ENCODE data around the gene LUC7L3. TPM values are rescaled to one million over a fixed set of nuclear protein-coding genes. Genes with fewer than 3 reads are reported as not detected.

Gene LUC7L3
- total RNA-seq, 2 experiments from 2014 or later, result 116 to 126 TPM

GRCh38 chr17:50683434-50684287, 35.7 kb upstream of the LUC7L3 start:
- Mint-ChIP-seq H3K4me1 (ENCODE audit: low read depth) (no peaks in the 10 kb centered on the region), H3K27me3 (peaks cover 31% of the 10 kb centered on the region), H3K36me3 (ENCODE audit: low read depth) (no peaks in the 10 kb centered on the region), H3K27ac (no peak overlapping the region), H3K9me3 (no peaks in the 10 kb centered on the region), H3K4me3 (no peak overlapping the region)
- Histone ChIP-seq H3K9me3 (ENCODE audit: control insufficient read depth in 1 of 2, insufficient read depth in 1 of 2, low read length in 2 of 2) (no peaks in the 10 kb centered on the region), H3K27me3 (ENCODE audit: control insufficient read depth in 1 of 2, insufficient read depth in 2 of 2, low read length in 2 of 2) (peaks cover 0 to 3% of the 10 kb centered on the region in 2 experiments), H3K4me3 (ENCODE audit: low read length) (no peak overlapping the region), H3K27ac (ENCODE audit: low read depth in 1 of 2, low read length in 2 of 2) (no peak overlapping the region), H3K36me3 (ENCODE audit: insufficient read depth, low read length) (no peaks in the 10 kb centered on the region), H3K4me1 (ENCODE audit: insufficient read depth, low read length) (no peaks in the 10 kb centered on the region)
- DNase-seq (no peak), ATAC-seq (ENCODE audit: poor library complexity) (no peak)
- ChIA-PET POLR2A (no interaction called here), CTCF (no interaction called here)
- intact Hi-C loops (cut with DNase I, micrococcal nuclease), result no loop called here
- no peak for TF ChIP-seq CTCF (IDR thresholded peaks at IDR 0.05)

- Histone ChIP-seq H3K4me1 (ENCODE audit: insufficient read depth, low read length) (no peaks in the 10 kb centered on the region), H3K36me3 (ENCODE audit: insufficient read depth, low read length) (no peaks in the 10 kb centered on the region), H3K27me3 (ENCODE audit: control insufficient read depth in 1 of 2, insufficient read depth in 2 of 2, low read length in 2 of 2) (no peaks in the 10 kb centered on the region), H3K27ac (ENCODE audit: low read depth in 1 of 2, low read length in 2 of 2) (no peak overlapping the region), H3K9me3 (ENCODE audit: control insufficient read depth in 1 of 2, insufficient read depth in 1 of 2, low read length in 2 of 2) (no peaks in the 10 kb centered on the region), H3K4me3 (ENCODE audit: low read length) (no peak overlapping the region)
- no peak overlapping the region for H3K27ac Mint-ChIP-seq
- peaks cover 27% of the 10 kb centered on the region for H3K27me3 Mint-ChIP-seq
- CTCF ChIA-PET, result no interaction called here
- H3K36me3 Mint-ChIP-seq (ENCODE audit: low read depth), result no peaks in the 10 kb centered on the region
- intact Hi-C loops (cut with DNase I, micrococcal nuclease), result no loop called here
- no peaks in the 10 kb centered on the region for H3K4me1 Mint-ChIP-seq (ENCODE audit: low read depth)
- DNase-seq, result no peak
- POLR2A ChIA-PET, result no interaction called here
- no peak overlapping the region for H3K4me3 Mint-ChIP-seq
- no peak for TF ChIP-seq CTCF (IDR thresholded peaks at IDR 0.05)
- no peaks in the 10 kb centered on the region for H3K9me3 Mint-ChIP-seq
- ATAC-seq (ENCODE audit: poor library complexity), result no peak
Measured at GRCh38 chr17:50684288-50684611, 35.2 kb upstream of the LUC7L3 start.

- H3K4me3 Mint-ChIP-seq, result no peak overlapping the region
- no peak for TF ChIP-seq CTCF (IDR thresholded peaks at IDR 0.05)
- no peaks in the 10 kb centered on the region for H3K36me3 ChIP-seq (ENCODE audit: insufficient read depth, low read length)
- no peak for ATAC-seq (ENCODE audit: poor library complexity)
- H3K4me3 ChIP-seq (ENCODE audit: low read length), result no peak overlapping the region
- H3K27ac ChIP-seq (ENCODE audit: low read depth in 1 of 2, low read length in 2 of 2), result no peak overlapping the region
- H3K27me3 ChIP-seq (ENCODE audit: control insufficient read depth in 1 of 2, insufficient read depth in 2 of 2, low read length in 2 of 2), result no peaks in the 10 kb centered on the region
- DNase-seq, result no peak
- no peak overlapping the region for H3K27ac Mint-ChIP-seq
- H3K9me3 ChIP-seq (ENCODE audit: control insufficient read depth in 1 of 2, insufficient read depth in 1 of 2, low read length in 2 of 2), result no peaks in the 10 kb centered on the region
- H3K9me3 Mint-ChIP-seq, result no peaks in the 10 kb centered on the region
- no peaks in the 10 kb centered on the region for H3K4me1 Mint-ChIP-seq (ENCODE audit: low read depth)
- H3K36me3 Mint-ChIP-seq (ENCODE audit: low read depth), result no peaks in the 10 kb centered on the region
- peaks cover 22% of the 10 kb centered on the region for H3K27me3 Mint-ChIP-seq
- ChIA-PET POLR2A (no interaction called here), CTCF (interaction anchor here (0.6 kb wide), 1 partner anchor 619 kb away, joined by 3 read pairs; no protein-coding TSS in a partner anchor)
- intact Hi-C loops (cut with DNase I, micrococcal nuclease), result no loop called here
- H3K4me1 ChIP-seq (ENCODE audit: insufficient read depth, low read length), result no peaks in the 10 kb centered on the region
Measured at GRCh38 chr17:50684612-50685333, 34.6 kb upstream of the LUC7L3 start.

Measured in CD4-positive, alpha-beta T cell (primary cell).